ENCODE data around the gene TUBGCP2. TPM values are rescaled to one million over a fixed set of nuclear protein-coding genes. Genes with fewer than 3 reads are reported as not detected.

Gene TUBGCP2
- total RNA-seq, 1 experiment from 2014 or later = 35.4 TPM

DNA sequence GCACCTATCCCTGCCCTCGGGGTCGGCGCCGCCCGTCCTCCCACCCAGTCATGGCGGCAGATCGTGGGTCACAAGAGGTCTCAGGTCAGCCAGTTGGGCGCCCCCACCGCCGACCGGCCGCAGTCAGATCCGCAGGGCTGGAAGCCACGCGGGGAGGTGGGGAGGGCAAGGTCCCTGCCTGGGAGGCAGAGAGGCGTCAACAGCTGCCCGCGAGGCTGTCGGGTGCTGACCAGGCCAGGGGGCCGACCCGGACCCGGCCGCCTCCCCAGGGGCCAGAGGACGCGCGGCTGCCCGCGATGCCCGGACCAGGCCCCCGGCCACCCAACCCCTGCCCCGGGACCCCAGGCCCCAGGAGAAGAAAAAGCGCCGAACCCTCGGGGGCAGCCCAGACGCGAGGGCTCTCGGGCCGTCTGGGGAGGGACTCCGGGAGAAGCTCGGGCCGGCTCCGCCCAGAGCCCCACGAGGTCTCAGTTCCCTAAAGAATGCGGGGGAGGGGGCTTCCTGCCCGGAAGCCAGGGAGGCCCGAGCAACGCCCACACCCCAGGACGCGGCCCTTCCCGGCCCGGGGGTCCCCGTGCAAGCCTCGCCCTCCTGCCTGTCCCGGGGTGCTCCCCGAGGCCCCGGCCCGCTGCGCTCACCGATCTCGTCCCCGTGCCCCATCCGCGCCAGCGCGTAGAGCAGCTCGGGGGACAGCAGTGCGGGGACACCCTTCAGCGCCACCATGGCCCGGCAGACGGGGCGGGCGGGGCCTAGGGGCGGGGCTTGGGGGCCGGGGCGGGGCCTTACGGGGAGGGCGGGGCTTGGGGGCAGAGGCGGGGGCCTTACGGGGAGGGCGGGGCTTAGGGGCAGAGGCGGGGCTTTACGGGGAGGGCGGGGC lies 48.9 kb upstream of the TUBGCP2 start, which contains the start of gene FUOM:
Gene FUOM, minus strand, starts transcription at position 735 of the 877 bp plus-strand sequence. Its CDS starts 12 bp downstream, at position 723.
- ATAC-seq (peak; percentile 81), DNase-seq (ENCODE audit: low read depth, low spot score) (peak; percentile 7)
- no TSS peak for BruUV-seq (replicated peaks)
- Histone ChIP-seq H3K4me1 (ENCODE audit: control insufficient read depth in 1 of 2, insufficient read depth in 2 of 2, low read length in 2 of 2) (peaks cover 3 to 5% of the 10 kb centered on the region in 2 experiments; a peak in 2 of 4 replicates), H3K36me3 (ENCODE audit: control insufficient read depth in 1 of 2, insufficient read depth in 2 of 2, low read length in 2 of 2) (no peaks in the 10 kb centered on the region), H3K27me3 (ENCODE audit: insufficient read depth, low read length) (no peaks in the 10 kb centered on the region), H3K27ac (ENCODE audit: low read depth, low read length) (peak within 1 kb of the TSS; percentile 71), H3K4me3 (replicated peaks in 1 of 2; ENCODE audit: low read depth in 1 of 2, low read length in 2 of 2) (peak within 1 kb of the TSS; percentile 57 to 66), H4K20me1 (ENCODE audit: insufficient read depth) (no peaks in the 10 kb centered on the region), H3K9ac (ENCODE audit: low read length) (peak within 1 kb of the TSS; percentile 68), H3K9me2 (ENCODE audit: insufficient read depth) (no peaks in the 10 kb centered on the region), H3K9me3 (ENCODE audit: control insufficient read depth in 1 of 2, insufficient read depth in 1 of 2, low read depth in 1 of 2, low read length in 2 of 2) (no peaks in the 10 kb centered on the region), H3K79me2 (ENCODE audit: insufficient read depth, low read length) (peaks cover 6% of the 10 kb centered on the region; the same call in 1 of the 2 replicates), H3K4me2 (ENCODE audit: low read length) (peak within 1 kb of the TSS; percentile 77), H2AFZ (ENCODE audit: low read depth, low read length, poor library complexity, severe bottlenecking) (no peak within 1 kb of the TSS)
- ChIA-PET CTCF (interaction anchor here (1.2 kb wide), 1 partner anchor 28 kb away, joined by 3 read pairs; no protein-coding TSS in a partner anchor), RAD21 (ENCODE audit: low non-redundant PET in 1 of 2, low total read pairs in 2 of 2, uncharacterized antibody in 2 of 2, unreplicated experiment in 2 of 2) (no interaction called here), POLR2A (interaction anchor here (0.6 kb wide), 1 partner anchor 12 kb away, joined by 3 read pairs; no protein-coding TSS in a partner anchor)
- intact Hi-C loops (cut with micrococcal nuclease) = no loop called here
- peak; percentile 78 for TF ChIP-seq EGR1 (IDR thresholded peaks at IDR 0.05; ENCODE audit: low read depth)
- TF ChIP-seq, protein P1, sequence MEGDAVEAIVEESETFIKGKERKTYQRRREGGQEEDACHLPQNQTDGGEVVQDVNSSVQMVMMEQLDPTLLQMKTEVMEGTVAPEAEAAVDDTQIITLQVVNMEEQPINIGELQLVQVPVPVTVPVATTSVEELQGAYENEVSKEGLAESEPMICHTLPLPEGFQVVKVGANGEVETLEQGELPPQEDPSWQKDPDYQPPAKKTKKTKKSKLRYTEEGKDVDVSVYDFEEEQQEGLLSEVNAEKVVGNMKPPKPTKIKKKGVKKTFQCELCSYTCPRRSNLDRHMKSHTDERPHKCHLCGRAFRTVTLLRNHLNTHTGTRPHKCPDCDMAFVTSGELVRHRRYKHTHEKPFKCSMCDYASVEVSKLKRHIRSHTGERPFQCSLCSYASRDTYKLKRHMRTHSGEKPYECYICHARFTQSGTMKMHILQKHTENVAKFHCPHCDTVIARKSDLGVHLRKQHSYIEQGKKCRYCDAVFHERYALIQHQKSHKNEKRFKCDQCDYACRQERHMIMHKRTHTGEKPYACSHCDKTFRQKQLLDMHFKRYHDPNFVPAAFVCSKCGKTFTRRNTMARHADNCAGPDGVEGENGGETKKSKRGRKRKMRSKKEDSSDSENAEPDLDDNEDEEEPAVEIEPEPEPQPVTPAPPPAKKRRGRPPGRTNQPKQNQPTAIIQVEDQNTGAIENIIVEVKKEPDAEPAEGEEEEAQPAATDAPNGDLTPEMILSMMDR (IDR thresholded peaks at IDR 0.05 in 2 of 3, conservative IDR thresholded peaks at IDR 0.05 in 1 of 3; ENCODE audit: borderline replicate concordance in 1 of 3, insufficient read depth in 1 of 3, low read depth in 2 of 3, low read length in 2 of 3) = no peak
- TF ChIP-seq ZFX (IDR thresholded peaks at IDR 0.05) = peak; percentile 55
- peak; percentile 68; the same call in 1 of the 2 replicates for TF ChIP-seq POLR2AphosphoS5 (IDR thresholded peaks at IDR 0.05; ENCODE audit: low read depth, low read length)
- peak; percentile 7 for TF ChIP-seq YY1 (IDR thresholded peaks at IDR 0.05; ENCODE audit: extremely low read depth, insufficient replicate concordance, low read depth, low read length)
